ENCODE measurements around the gene CBS.
"Not testable (repeated sequence)": the region's sequence is repeated elsewhere in the genome, so short reads cannot be mapped to it uniquely, and the experiment has no call there.

Gene CBS

DNA sequence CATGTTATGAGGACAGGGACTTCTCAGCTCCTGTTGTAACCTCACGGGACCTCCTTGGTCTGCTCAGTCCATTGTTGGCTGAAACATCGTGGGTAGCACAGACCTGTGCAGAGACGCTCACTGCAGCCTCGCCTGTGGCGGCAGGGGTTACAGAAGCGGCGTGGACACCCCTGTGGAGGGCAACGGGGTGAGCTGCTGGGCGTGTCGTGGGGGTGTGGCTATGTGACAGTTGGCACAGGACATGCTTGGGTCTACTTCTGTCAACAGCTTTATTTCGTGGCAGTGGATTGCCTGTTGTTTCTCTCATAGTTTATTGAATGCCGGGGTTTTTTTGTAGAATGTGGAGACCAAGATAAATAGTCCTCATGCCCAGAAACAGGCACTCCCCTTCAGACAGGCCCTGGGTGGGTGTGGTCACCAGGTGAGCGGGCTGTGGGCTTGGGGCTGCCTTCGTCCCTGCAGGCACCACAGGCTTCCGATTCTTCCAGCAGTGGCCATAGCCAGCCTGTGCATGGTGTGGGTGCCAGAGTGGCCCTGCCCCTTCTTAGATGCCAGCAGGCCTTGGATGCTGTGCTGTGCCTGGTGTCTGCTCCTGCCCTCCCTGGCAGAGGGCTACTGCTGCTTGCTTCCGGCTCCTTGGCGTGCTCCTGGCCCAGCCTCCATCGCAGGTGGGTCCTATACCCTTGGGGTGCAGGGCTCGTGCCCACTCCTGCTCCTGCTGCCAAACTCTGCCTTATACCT is 37.5 kb downstream of the CBS start:
- H3K4me1 ChIP-seq (ENCODE audit: control insufficient read depth, insufficient read depth, low read length, unreplicated experiment); H3K27me3 ChIP-seq (ENCODE audit: insufficient read depth, low read length); H3K36me3 ChIP-seq (ENCODE audit: insufficient read depth, low read length); H3K79me2 ChIP-seq (ENCODE audit: control insufficient read depth, insufficient read depth, low read length, unreplicated experiment); H2AFZ ChIP-seq (ENCODE audit: low read length, unreplicated experiment); H3K27ac ChIP-seq (ENCODE audit: low read depth, low read length); H3K4me3 ChIP-seq (ENCODE audit: low read depth, low read length): not testable (repeated sequence)

GRCh38 chr21:43036889-43037288 is 38.7 kb downstream of the CBS start:
- H3K27ac ChIP-seq (ENCODE audit: low read depth, low read length); H3K79me2 ChIP-seq (ENCODE audit: control insufficient read depth, insufficient read depth, low read length, unreplicated experiment); H2AFZ ChIP-seq (ENCODE audit: low read length, unreplicated experiment); H3K27me3 ChIP-seq (ENCODE audit: insufficient read depth, low read length); H3K4me3 ChIP-seq (ENCODE audit: low read depth, low read length); H3K36me3 ChIP-seq (ENCODE audit: insufficient read depth, low read length); H3K4me1 ChIP-seq (ENCODE audit: control insufficient read depth, insufficient read depth, low read length, unreplicated experiment): not testable (repeated sequence)

DNA sequence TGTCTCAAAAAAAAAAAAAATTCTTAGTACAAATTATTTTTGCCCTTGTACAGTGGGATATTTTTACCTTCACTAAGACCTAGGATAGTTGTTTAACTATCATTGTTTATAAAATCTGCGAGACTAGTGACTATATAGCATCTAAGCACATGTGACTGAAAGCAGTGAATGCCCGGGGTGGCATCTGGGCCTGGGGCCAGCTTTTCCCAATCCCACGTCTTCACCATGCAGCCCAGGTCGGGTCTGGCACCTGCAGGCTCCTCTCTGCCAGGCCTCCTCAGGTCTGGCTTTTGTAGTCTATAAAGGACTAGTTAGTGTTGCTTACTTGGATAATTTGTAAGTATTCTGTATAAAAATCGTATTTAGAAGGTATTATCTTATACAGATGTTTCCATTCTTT is 40.8 kb downstream of the CBS start:
- Histone ChIP-seq H3K27me3 (ENCODE audit: insufficient read depth, low read length) (no peaks in the 10 kb centered on the region), H3K4me3 (ENCODE audit: low read depth, low read length) (no peak overlapping the region), H3K36me3 (ENCODE audit: insufficient read depth, low read length) (peaks cover 8% of the 10 kb centered on the region; the same call in 1 of the 2 replicates), H3K4me1 (ENCODE audit: control insufficient read depth, insufficient read depth, low read length, unreplicated experiment) (peaks cover 5% of the 10 kb centered on the region), H3K79me2 (ENCODE audit: control insufficient read depth, insufficient read depth, low read length, unreplicated experiment) (no peaks in the 10 kb centered on the region), H3K27ac (ENCODE audit: low read depth, low read length) (no peak overlapping the region), H2AFZ (ENCODE audit: low read length, unreplicated experiment) (no peak overlapping the region)

GRCh38 chr21:43034101-43034500 is 41.5 kb downstream of the CBS start:
- H3K27ac ChIP-seq (ENCODE audit: low read depth, low read length) = no peak overlapping the region

GRCh38 chr21:43031121-43031619 is 44.5 kb downstream of the CBS start:
- Histone ChIP-seq H3K4me1 (ENCODE audit: control insufficient read depth, insufficient read depth, low read length, unreplicated experiment) (peaks cover 5% of the 10 kb centered on the region), H3K4me3 (ENCODE audit: low read depth, low read length) (no peak overlapping the region), H3K79me2 (ENCODE audit: control insufficient read depth, insufficient read depth, low read length, unreplicated experiment) (no peaks in the 10 kb centered on the region), H3K36me3 (ENCODE audit: insufficient read depth, low read length) (peaks cover 8% of the 10 kb centered on the region; the same call in 1 of the 2 replicates), H3K27ac (ENCODE audit: low read depth, low read length) (no peak overlapping the region), H3K27me3 (ENCODE audit: insufficient read depth, low read length) (no peaks in the 10 kb centered on the region), H2AFZ (ENCODE audit: low read length, unreplicated experiment) (no peak overlapping the region)

More at GRCh38 chr21:43034101-43034500, 41.5 kb downstream of the CBS start:
- Histone ChIP-seq H3K36me3 (ENCODE audit: insufficient read depth, low read length) (peaks cover 8% of the 10 kb centered on the region; the same call in 1 of the 2 replicates), H3K4me3 (ENCODE audit: low read depth, low read length) (no peak overlapping the region), H3K27me3 (ENCODE audit: insufficient read depth, low read length) (no peaks in the 10 kb centered on the region), H3K79me2 (ENCODE audit: control insufficient read depth, insufficient read depth, low read length, unreplicated experiment) (no peaks in the 10 kb centered on the region), H2AFZ (ENCODE audit: low read length, unreplicated experiment) (no peak overlapping the region), H3K4me1 (ENCODE audit: control insufficient read depth, insufficient read depth, low read length, unreplicated experiment) (peaks cover 5% of the 10 kb centered on the region)

DNA sequence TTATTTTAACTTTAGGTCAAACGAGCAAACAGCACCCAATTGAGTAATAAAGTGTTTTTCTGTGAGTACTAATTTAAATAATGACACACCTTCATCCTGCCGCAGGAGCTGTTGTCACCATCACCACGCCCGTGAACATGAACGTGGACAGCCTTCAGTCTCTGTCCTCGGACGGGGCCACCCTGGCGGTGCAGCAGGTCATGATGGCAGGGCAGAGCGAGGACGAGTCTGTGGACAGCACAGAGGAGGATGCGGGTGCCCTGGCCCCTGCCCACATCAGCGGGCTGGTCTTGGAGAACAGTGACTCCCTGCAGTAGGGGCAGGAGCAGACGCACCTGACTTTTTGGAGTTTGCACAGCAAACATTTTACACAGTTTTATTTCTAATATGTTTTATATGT is 45.9 kb downstream of the CBS start:
- H3K27me3 ChIP-seq (ENCODE audit: insufficient read depth, low read length) = no peaks in the 10 kb centered on the region
- H3K36me3 ChIP-seq (ENCODE audit: insufficient read depth, low read length) = peaks cover 9% of the 10 kb centered on the region; the same call in 1 of the 2 replicates
- H3K4me3 ChIP-seq (ENCODE audit: low read depth, low read length) = no peak overlapping the region
- H3K27ac ChIP-seq (ENCODE audit: low read depth, low read length) = no peak overlapping the region
- H3K79me2 ChIP-seq (ENCODE audit: control insufficient read depth, insufficient read depth, low read length, unreplicated experiment) = no peaks in the 10 kb centered on the region
- H2AFZ ChIP-seq (ENCODE audit: low read length, unreplicated experiment) = no peak overlapping the region
- peaks cover 9% of the 10 kb centered on the region for H3K4me1 ChIP-seq (ENCODE audit: control insufficient read depth, insufficient read depth, low read length, unreplicated experiment)

- no peak overlapping the region for H2AFZ ChIP-seq (ENCODE audit: low read length, unreplicated experiment)
- H3K27ac ChIP-seq (ENCODE audit: low read depth, low read length) = no peak overlapping the region
- peaks cover 11% of the 10 kb centered on the region; the same call in 1 of the 2 replicates for H3K36me3 ChIP-seq (ENCODE audit: insufficient read depth, low read length)
- no peaks in the 10 kb centered on the region for H3K79me2 ChIP-seq (ENCODE audit: control insufficient read depth, insufficient read depth, low read length, unreplicated experiment)
- H3K4me1 ChIP-seq (ENCODE audit: control insufficient read depth, insufficient read depth, low read length, unreplicated experiment) = peaks cover 4% of the 10 kb centered on the region
- no peak overlapping the region for H3K4me3 ChIP-seq (ENCODE audit: low read depth, low read length)
- H3K27me3 ChIP-seq (ENCODE audit: insufficient read depth, low read length) = no peaks in the 10 kb centered on the region
Measured at GRCh38 chr21:43027846-43028731, 47.5 kb downstream of the CBS start.

GRCh38 chr21:43025636-43026180 is 49.9 kb downstream of the CBS start:
- H3K27ac ChIP-seq (ENCODE audit: low read depth, low read length) = no peak overlapping the region
- 0 out of 2 replicates have a peak, but pooled peaks cover 5% of the 10 kb centered on the region for H3K36me3 ChIP-seq (ENCODE audit: insufficient read depth, low read length)
- no peak overlapping the region for H3K4me3 ChIP-seq (ENCODE audit: low read depth, low read length)
- peaks cover 4% of the 10 kb centered on the region for H3K4me1 ChIP-seq (ENCODE audit: control insufficient read depth, insufficient read depth, low read length, unreplicated experiment)
- H3K27me3 ChIP-seq (ENCODE audit: insufficient read depth, low read length) = no peaks in the 10 kb centered on the region
- H2AFZ ChIP-seq (ENCODE audit: low read length, unreplicated experiment) = no peak overlapping the region
- H3K79me2 ChIP-seq (ENCODE audit: control insufficient read depth, insufficient read depth, low read length, unreplicated experiment) = no peaks in the 10 kb centered on the region

DNA sequence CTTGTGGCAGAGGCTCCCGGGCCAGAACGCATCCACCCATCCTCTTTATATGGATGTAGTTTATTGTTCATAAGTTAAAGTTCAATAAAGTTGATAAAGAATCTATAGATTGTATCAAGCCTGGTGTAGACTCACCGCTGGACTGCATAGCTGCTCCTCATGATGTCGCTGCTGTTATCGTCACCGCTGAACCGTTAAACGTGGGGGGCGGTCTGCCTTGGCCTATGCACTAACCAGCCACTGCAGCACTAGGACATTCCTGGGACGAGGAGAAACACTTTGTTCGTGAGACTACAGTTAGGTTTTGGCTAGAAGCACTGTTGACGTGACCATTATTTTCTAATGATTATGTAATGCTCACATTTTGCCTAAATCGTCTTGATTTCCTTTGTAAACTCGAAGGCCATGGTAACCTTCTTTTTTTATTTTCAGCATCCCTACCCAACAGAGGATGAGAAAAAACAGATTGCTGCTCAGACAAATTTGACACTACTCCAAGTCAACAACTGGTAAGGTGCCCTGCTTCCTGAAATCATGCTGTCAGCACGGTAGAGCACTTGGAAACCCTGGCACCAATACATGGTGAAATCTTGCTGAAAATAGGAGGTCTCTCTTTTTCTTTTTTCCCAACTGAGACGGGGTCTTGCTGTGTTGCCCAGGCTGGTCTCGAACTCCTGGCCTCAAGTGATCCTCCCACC is 51.0 kb downstream of the CBS start:
- Histone ChIP-seq H2AFZ (ENCODE audit: low read length, unreplicated experiment) (no peak overlapping the region), H3K36me3 (ENCODE audit: insufficient read depth, low read length) (0 out of 2 replicates have a peak, but pooled peaks cover 3% of the 10 kb centered on the region), H3K27ac (ENCODE audit: low read depth, low read length) (no peak overlapping the region), H3K79me2 (ENCODE audit: control insufficient read depth, insufficient read depth, low read length, unreplicated experiment) (no peaks in the 10 kb centered on the region), H3K4me1 (ENCODE audit: control insufficient read depth, insufficient read depth, low read length, unreplicated experiment) (peaks cover 4% of the 10 kb centered on the region), H3K27me3 (ENCODE audit: insufficient read depth, low read length) (no peaks in the 10 kb centered on the region), H3K4me3 (ENCODE audit: low read depth, low read length) (no peak overlapping the region)

DNA sequence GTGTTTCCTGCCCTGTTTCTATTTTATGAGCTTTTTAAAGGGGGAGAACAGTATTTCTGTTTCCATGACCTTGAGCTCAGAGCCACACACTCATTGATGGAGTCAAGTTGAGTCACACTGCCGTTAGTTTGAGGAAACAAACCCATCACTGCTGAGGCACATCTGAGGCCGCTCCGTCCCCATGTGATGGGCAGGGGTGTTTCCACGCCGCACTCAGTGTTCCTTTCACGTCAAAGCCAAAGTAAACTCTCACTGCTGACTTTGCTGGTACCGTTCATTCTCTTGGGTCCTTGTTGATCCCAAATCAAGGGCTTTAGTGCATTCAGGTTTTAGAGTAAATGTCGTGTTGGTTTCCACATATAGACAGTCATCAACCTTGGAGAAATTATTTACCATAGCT is 52.5 kb downstream of the CBS start:
- Histone ChIP-seq H3K4me3 (ENCODE audit: low read depth, low read length) (no peak overlapping the region), H3K4me1 (ENCODE audit: control insufficient read depth, insufficient read depth, low read length, unreplicated experiment) (peaks cover 4% of the 10 kb centered on the region), H3K79me2 (ENCODE audit: control insufficient read depth, insufficient read depth, low read length, unreplicated experiment) (no peaks in the 10 kb centered on the region), H3K36me3 (ENCODE audit: insufficient read depth, low read length) (0 out of 2 replicates have a peak, but pooled peaks cover 3% of the 10 kb centered on the region), H2AFZ (ENCODE audit: low read length, unreplicated experiment) (no peak overlapping the region), H3K27ac (ENCODE audit: low read depth, low read length) (no peak overlapping the region), H3K27me3 (ENCODE audit: insufficient read depth, low read length) (no peaks in the 10 kb centered on the region)

All from ACC112 (cell line).